ENCODE results near the gene ELMO1. TPM values are rescaled to one million over a fixed set of nuclear protein-coding genes. Genes with fewer than 3 reads are reported as not detected.

Gene ELMO1
- total and polyA plus RNA-seq, 4 donors = 10.1 to 183 (median 34.4) TPM

- ATAC-seq (ENCODE audit: insufficient read depth, low FRiP score) (peak; percentile 51), DNase-seq (peak in 1 of 3 donors; percentile 33)
- no peak for TF ChIP-seq CTCF (IDR thresholded peaks at IDR 0.05; ENCODE audit: control extremely low read depth, extremely low read depth)
- Histone ChIP-seq H3K4me1 (ENCODE audit: control insufficient read depth in 5 of 5, insufficient read depth in 5 of 5, low read length in 5 of 5) (peaks cover 0 to 16% (median 5%) of the 10 kb centered on the region in 5 donors), H3K9ac (ENCODE audit: insufficient read depth in 1 of 2, low read length in 2 of 2) (peak overlapping the region in 1 of 2 donors; percentile 7), H3K27ac (ENCODE audit: low read depth in 1 of 2, low read length in 1 of 2) (peak overlapping the region in 1 of 2 donors; percentile 82), H3K27me3 (ENCODE audit: control insufficient read depth in 3 of 3, insufficient read depth in 3 of 3, low read length in 2 of 3) (no peaks in the 10 kb centered on the region), H3K36me3 (ENCODE audit: control insufficient read depth in 4 of 4, insufficient read depth in 4 of 4, low read length in 4 of 4) (no peaks in the 10 kb centered on the region), H3K9me3 (ENCODE audit: control insufficient read depth in 4 of 4, insufficient read depth in 3 of 4, low read length in 3 of 4) (no peaks in the 10 kb centered on the region), H3K4me3 (no peak overlapping the region)
- WGBS, 2 donors = 35 to 59% methylated on average over 10 of the region's 10 CpGs
Observed at GRCh38 chr7:37391791-37392672, 56.6 kb downstream of the ELMO1 start.

- Histone ChIP-seq H3K4me3 (no peak overlapping the region), H3K27me3 (ENCODE audit: control insufficient read depth in 3 of 3, insufficient read depth in 3 of 3, low read length in 2 of 3) (no peaks in the 10 kb centered on the region), H3K9me3 (ENCODE audit: control insufficient read depth in 4 of 4, insufficient read depth in 3 of 4, low read length in 3 of 4) (no peaks in the 10 kb centered on the region), H3K36me3 (ENCODE audit: control insufficient read depth in 4 of 4, insufficient read depth in 4 of 4, low read length in 4 of 4) (peaks cover 0 to 7% (median 0%) of the 10 kb centered on the region in 4 donors), H3K9ac (ENCODE audit: insufficient read depth in 1 of 2, low read length in 2 of 2) (no peak overlapping the region), H3K4me1 (ENCODE audit: control insufficient read depth in 5 of 5, insufficient read depth in 5 of 5, low read length in 5 of 5) (peaks cover 2 to 29% (median 8%) of the 10 kb centered on the region in 5 donors), H3K27ac (ENCODE audit: low read depth in 1 of 2, low read length in 1 of 2) (no peak overlapping the region)
- DNase-seq (peak in 1 of 3 donors; percentile 45), ATAC-seq (ENCODE audit: insufficient read depth, low FRiP score) (no peak)
- no peak for TF ChIP-seq CTCF (IDR thresholded peaks at IDR 0.05; ENCODE audit: control extremely low read depth, extremely low read depth)
- 32 to 69% methylated on average over 8 of the region's 8 CpGs for WGBS, 2 donors
Observed at GRCh38 chr7:37390114-37390513, 58.5 kb downstream of the ELMO1 start.

GRCh38 chr7:37388811-37389210 is 59.9 kb downstream of the ELMO1 start:
- Histone ChIP-seq H3K4me3 (no peak overlapping the region), H3K9ac (ENCODE audit: insufficient read depth in 1 of 2, low read length in 2 of 2) (no peak overlapping the region), H3K4me1 (ENCODE audit: control insufficient read depth in 5 of 5, insufficient read depth in 5 of 5, low read length in 5 of 5) (peaks cover 2 to 31% (median 8%) of the 10 kb centered on the region in 5 donors), H3K9me3 (ENCODE audit: control insufficient read depth in 4 of 4, insufficient read depth in 3 of 4, low read length in 3 of 4) (no peaks in the 10 kb centered on the region), H3K27ac (ENCODE audit: low read depth in 1 of 2, low read length in 1 of 2) (no peak overlapping the region), H3K27me3 (ENCODE audit: control insufficient read depth in 3 of 3, insufficient read depth in 3 of 3, low read length in 2 of 3) (no peaks in the 10 kb centered on the region), H3K36me3 (ENCODE audit: control insufficient read depth in 4 of 4, insufficient read depth in 4 of 4, low read length in 4 of 4) (peaks cover 0 to 7% (median 0%) of the 10 kb centered on the region in 4 donors)
- WGBS, 2 donors = 66 to 82% methylated on average over 4 of the region's 4 CpGs
- DNase-seq (no peak), ATAC-seq (ENCODE audit: insufficient read depth, low FRiP score) (no peak)
- no peak for TF ChIP-seq CTCF (IDR thresholded peaks at IDR 0.05; ENCODE audit: control extremely low read depth, extremely low read depth)

Data from lung (tissue), 12 donors.